ENCODE results near the gene CDH4.

DNA sequence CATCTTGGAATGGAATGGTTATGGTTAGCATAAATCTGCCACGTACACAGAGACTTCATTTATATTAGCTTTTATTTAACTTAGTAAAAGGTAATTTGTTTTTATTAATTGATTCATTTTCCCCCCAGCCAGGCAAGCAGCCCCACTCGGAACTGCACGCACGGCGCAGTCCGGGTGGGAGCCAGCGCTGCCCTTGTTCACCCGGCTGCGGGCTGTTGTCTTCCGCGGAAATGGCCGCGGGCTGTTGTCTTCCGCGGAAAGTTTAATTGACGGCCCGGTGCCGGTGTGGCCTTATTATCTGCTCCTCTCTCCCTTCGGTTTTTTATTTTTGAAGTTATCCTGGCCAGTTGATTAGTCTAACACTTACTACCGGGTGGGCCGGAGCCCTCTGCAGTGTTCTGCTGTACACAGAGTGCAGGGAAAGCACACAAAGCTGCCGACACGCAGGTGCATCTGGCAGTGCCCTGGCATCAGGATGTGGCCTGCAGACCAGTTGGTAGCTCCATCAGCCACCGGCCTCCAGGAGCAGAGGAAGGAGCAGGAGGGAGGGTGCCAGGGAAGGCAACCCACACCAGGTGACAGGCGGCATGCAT is 270.5 kb downstream of the CDH4 start:
- TF ChIP-seq, protein P1, sequence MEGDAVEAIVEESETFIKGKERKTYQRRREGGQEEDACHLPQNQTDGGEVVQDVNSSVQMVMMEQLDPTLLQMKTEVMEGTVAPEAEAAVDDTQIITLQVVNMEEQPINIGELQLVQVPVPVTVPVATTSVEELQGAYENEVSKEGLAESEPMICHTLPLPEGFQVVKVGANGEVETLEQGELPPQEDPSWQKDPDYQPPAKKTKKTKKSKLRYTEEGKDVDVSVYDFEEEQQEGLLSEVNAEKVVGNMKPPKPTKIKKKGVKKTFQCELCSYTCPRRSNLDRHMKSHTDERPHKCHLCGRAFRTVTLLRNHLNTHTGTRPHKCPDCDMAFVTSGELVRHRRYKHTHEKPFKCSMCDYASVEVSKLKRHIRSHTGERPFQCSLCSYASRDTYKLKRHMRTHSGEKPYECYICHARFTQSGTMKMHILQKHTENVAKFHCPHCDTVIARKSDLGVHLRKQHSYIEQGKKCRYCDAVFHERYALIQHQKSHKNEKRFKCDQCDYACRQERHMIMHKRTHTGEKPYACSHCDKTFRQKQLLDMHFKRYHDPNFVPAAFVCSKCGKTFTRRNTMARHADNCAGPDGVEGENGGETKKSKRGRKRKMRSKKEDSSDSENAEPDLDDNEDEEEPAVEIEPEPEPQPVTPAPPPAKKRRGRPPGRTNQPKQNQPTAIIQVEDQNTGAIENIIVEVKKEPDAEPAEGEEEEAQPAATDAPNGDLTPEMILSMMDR (IDR thresholded peaks at IDR 0.05) = no peak
- no peak for TF ChIP-seq POLR2A (IDR thresholded peaks at IDR 0.05)

Measured in ovary (tissue), 3 donors.